ENCODE results near the gene RPL3. TPM values are rescaled to one million over a fixed set of nuclear protein-coding genes. Genes with fewer than 3 reads are reported as not detected.

The RPL3 gene
- total RNA-seq, 2 experiments from 2014 or later: 1,693 to 1,717 TPM

DNA sequence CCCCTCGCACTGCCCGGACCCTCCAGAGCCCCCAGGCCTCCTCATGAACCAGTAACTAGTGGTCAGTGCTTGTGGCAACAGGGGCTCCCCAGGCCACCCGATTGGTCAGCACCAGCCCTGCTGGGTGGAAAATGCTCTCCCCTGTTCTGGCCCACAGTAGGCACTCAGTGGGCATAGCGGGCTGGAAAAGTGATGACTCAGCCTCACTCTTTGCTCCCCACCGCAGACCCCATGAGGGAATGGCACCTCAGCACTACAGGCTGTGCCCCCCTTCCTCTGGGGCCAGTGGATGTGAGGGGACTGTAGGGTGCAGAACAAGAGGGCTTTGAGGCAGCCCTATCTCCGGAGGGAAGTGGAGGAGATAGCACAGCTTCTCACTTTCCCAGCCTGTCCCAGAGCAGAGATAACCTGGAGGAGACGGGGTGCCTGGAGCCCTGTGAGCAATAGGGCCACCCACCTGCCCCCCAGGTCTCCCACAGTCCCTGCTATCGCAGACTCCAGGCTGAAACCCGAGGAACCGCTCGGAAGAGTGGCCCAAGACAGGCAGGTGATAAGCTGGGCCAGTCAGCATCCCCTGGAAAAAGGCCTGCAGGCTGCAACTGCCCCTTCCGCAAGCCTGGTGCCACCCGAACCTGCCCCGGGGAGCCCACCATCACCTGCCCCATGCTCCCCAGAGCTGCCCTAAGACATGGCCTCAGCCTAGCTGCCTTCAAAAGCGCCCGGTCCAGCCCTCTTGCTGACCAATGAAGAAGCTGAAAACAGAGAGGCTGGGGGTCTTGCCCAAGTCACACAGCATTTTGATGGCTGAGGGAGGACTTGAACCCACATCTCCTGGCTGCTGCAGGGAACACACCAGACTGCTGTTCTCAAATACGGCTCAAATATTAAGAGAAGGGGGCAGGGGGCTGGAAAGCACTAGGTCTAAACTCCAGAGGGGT, 45.2 kb downstream of the RPL3 start:
- no peak for ATAC-seq
- ChIA-PET POLR2A (no interaction called here), CTCF (no interaction called here)
- Mint-ChIP-seq H3K36me3 (ENCODE audit: low read depth) (no peaks in the 10 kb centered on the region), H3K4me1 (ENCODE audit: low read depth) (no peaks in the 10 kb centered on the region), H3K4me3 (no peak overlapping the region), H3K27ac (no peak overlapping the region), H3K9me3 (ENCODE audit: insufficient read depth) (peaks cover 6% of the 10 kb centered on the region), H3K27me3 (ENCODE audit: low read depth) (peaks cover 11% of the 10 kb centered on the region)
- no peak for DNase-seq

DNA sequence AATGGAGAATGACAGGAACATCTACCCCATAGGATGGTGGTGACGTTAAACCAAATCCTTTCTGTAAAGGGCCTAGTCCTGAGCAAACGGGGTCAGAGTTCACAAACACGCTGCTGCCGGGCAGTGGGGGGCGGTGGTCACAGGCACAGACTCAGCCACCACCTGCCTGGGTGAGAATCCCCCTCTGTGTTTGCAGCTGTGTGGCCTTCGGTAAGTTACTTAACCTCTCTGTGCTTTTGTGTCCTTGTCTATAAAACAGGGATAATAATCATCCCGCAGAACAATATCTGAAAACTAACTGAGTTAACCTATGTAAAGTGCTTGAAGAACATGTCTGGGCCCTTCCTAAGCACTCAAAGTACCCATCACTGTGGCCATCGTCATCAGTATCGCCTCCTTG, 48.6 kb downstream of the RPL3 start:
- peaks cover 6% of the 10 kb centered on the region for H3K4me1 Mint-ChIP-seq (ENCODE audit: low read depth)
- ChIA-PET POLR2A (no interaction called here), CTCF (no interaction called here)
- no peak overlapping the region for H3K27ac Mint-ChIP-seq
- peaks cover 1% of the 10 kb centered on the region for H3K27me3 Mint-ChIP-seq (ENCODE audit: low read depth)
- DNase-seq (no peak), ATAC-seq (no peak)
- H3K9me3 Mint-ChIP-seq (ENCODE audit: insufficient read depth): no peaks in the 10 kb centered on the region
- no peak overlapping the region for H3K4me3 Mint-ChIP-seq
- H3K36me3 Mint-ChIP-seq (ENCODE audit: low read depth): no peaks in the 10 kb centered on the region

DNA sequence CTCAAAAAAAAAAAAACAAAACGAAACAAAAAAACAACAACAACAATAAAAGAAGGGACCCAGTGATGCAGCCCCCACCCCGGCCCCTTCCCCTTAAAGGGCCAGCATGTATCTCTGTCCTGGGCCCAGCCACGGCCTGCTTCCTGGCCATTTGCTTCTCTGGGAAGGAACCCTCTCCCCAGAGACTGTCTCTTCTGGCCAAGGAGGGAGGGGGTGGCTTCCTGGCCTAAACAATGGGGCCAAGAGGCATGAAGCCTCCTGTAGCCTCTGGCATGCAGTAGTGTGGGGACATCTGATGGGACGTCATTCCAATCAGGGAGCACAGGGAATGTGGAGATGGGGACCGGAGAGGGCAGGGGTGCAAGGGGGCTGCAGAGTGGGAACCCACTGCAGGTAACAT, 49.1 kb downstream of the RPL3 start:
- no peak overlapping the region for H3K27ac Mint-ChIP-seq
- no peaks in the 10 kb centered on the region for H3K36me3 Mint-ChIP-seq (ENCODE audit: low read depth)
- H3K4me3 Mint-ChIP-seq: no peak overlapping the region
- ChIA-PET CTCF (no interaction called here), POLR2A (no interaction called here)
- no peak for ATAC-seq
- peaks cover 6% of the 10 kb centered on the region for H3K4me1 Mint-ChIP-seq (ENCODE audit: low read depth)
- no peaks in the 10 kb centered on the region for H3K9me3 Mint-ChIP-seq (ENCODE audit: insufficient read depth)
- DNase-seq: no peak
- H3K27me3 Mint-ChIP-seq (ENCODE audit: low read depth): no peaks in the 10 kb centered on the region

- Mint-ChIP-seq H3K36me3 (ENCODE audit: low read depth) (no peaks in the 10 kb centered on the region), H3K27ac (no peak overlapping the region), H3K27me3 (ENCODE audit: low read depth) (no peaks in the 10 kb centered on the region), H3K4me1 (ENCODE audit: low read depth) (peaks cover 6% of the 10 kb centered on the region), H3K9me3 (ENCODE audit: insufficient read depth) (no peaks in the 10 kb centered on the region), H3K4me3 (no peak overlapping the region)
- ChIA-PET CTCF (interaction anchor here (0.8 to 0.9 kb wide), 2 partner anchors 47 to 98 kb away, joined by 3 to 4 read pairs; no protein-coding TSS in a partner anchor), POLR2A (interaction anchor here (2.0 kb wide), 1 partner anchor 50 kb away, joined by 5 read pairs; the partner anchor contains the start of gene RPL3)
- no peak for DNase-seq
- no peak for ATAC-seq
These were observed 50.2 kb downstream of the RPL3 start for GRCh38 chr22:39269095-39269790.

GRCh38 chr22:39268645-39269044, 50.8 kb downstream of the RPL3 start:
- Mint-ChIP-seq H3K36me3 (ENCODE audit: low read depth) (no peaks in the 10 kb centered on the region), H3K9me3 (ENCODE audit: insufficient read depth) (no peaks in the 10 kb centered on the region), H3K27me3 (ENCODE audit: low read depth) (no peaks in the 10 kb centered on the region), H3K4me3 (no peak overlapping the region), H3K4me1 (ENCODE audit: low read depth) (peaks cover 6% of the 10 kb centered on the region), H3K27ac (no peak overlapping the region)
- ChIA-PET POLR2A (interaction anchor here (2.0 kb wide), 1 partner anchor 50 kb away, joined by 5 read pairs; the partner anchor contains the start of gene RPL3), CTCF (interaction anchor here (0.8 to 0.9 kb wide), 2 partner anchors 47 to 97 kb away, joined by 3 to 4 read pairs; no protein-coding TSS in a partner anchor)
- DNase-seq: no peak
- no peak for ATAC-seq

DNA sequence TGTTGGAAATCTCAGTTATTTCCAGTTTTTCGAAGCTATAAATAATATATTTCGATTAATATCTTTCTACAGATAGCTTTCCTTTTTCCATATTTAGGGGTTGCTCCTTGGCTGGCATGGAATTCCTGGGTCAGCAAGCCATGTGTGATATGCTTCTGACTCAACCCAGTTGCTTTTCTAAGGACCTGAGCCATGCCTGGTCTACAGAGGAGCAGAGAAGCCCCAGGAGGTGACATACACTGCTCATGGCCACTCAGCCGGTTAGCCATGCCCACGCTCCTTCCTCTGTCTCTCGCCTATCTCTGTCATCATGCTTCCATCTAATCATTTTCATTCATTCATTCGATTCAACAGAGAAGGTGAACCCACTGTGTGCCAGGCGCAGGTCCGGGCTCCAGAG, 51.4 kb downstream of the RPL3 start:
- Mint-ChIP-seq H3K4me1 (ENCODE audit: low read depth) (peaks cover 6% of the 10 kb centered on the region), H3K4me3 (no peak overlapping the region), H3K9me3 (ENCODE audit: insufficient read depth) (no peaks in the 10 kb centered on the region), H3K27me3 (ENCODE audit: low read depth) (no peaks in the 10 kb centered on the region), H3K27ac (no peak overlapping the region), H3K36me3 (ENCODE audit: low read depth) (no peaks in the 10 kb centered on the region)
- ChIA-PET CTCF (no interaction called here), POLR2A (interaction anchor here (2.0 kb wide), 1 partner anchor 51 kb away, joined by 5 read pairs; the partner anchor contains the start of gene RPL3)
- DNase-seq (no peak), ATAC-seq (no peak)

GRCh38 chr22:39266398-39267030, 52.9 kb downstream of the RPL3 start:
- no peak overlapping the region for H3K4me3 Mint-ChIP-seq
- DNase-seq (no peak), ATAC-seq (peak; percentile 27)
- ChIA-PET CTCF (no interaction called here), POLR2A (no interaction called here)
- peak overlapping the region; percentile 69 for H3K27ac Mint-ChIP-seq
- H3K9me3 Mint-ChIP-seq (ENCODE audit: insufficient read depth): no peaks in the 10 kb centered on the region
- peaks cover 6% of the 10 kb centered on the region for H3K4me1 Mint-ChIP-seq (ENCODE audit: low read depth)
- no peaks in the 10 kb centered on the region for H3K27me3 Mint-ChIP-seq (ENCODE audit: low read depth)
- H3K36me3 Mint-ChIP-seq (ENCODE audit: low read depth): no peaks in the 10 kb centered on the region

DNA sequence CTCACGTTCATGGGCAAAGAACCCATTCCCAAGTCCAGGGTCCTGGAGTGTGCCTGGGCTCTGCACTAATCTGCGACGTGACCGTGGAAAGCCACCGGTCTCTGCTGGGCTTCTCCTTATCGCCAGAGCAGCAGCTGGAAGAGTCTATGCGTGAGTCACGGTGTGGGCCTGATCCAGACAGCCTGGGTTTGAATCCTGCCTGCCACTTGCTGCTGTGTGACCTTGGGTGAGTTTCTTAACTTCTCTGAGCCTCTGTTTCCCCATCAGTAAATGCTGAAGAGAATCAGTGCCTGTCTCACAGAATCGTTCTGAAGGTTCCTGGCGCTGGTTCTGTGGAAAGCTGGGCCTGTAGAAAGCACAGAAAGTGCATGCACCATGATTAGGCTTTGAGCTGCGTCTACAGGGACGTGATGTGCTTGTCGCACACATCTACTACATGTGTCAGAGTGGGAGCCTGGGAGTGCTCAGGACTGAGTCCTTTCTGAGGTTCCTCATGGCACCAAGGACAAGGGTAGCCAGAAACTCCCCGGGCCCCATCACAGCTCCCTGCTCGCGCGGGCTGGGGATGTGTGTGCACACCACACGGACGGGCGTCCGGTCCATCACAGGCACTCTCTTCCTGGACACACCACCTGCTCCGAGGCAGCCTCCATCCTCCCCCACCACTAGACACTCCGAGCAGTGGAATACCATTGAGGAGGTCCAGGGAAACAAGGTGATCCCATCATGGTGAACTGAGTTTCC, 54.1 kb downstream of the RPL3 start:
- no peaks in the 10 kb centered on the region for H3K27me3 Mint-ChIP-seq (ENCODE audit: low read depth)
- DNase-seq (no peak), ATAC-seq (no peak)
- ChIA-PET CTCF (no interaction called here), POLR2A (no interaction called here)
- no peak overlapping the region for H3K27ac Mint-ChIP-seq
- no peaks in the 10 kb centered on the region for H3K9me3 Mint-ChIP-seq (ENCODE audit: insufficient read depth)
- peaks cover 6% of the 10 kb centered on the region for H3K4me1 Mint-ChIP-seq (ENCODE audit: low read depth)
- no peaks in the 10 kb centered on the region for H3K36me3 Mint-ChIP-seq (ENCODE audit: low read depth)
- H3K4me3 Mint-ChIP-seq: no peak overlapping the region

DNA sequence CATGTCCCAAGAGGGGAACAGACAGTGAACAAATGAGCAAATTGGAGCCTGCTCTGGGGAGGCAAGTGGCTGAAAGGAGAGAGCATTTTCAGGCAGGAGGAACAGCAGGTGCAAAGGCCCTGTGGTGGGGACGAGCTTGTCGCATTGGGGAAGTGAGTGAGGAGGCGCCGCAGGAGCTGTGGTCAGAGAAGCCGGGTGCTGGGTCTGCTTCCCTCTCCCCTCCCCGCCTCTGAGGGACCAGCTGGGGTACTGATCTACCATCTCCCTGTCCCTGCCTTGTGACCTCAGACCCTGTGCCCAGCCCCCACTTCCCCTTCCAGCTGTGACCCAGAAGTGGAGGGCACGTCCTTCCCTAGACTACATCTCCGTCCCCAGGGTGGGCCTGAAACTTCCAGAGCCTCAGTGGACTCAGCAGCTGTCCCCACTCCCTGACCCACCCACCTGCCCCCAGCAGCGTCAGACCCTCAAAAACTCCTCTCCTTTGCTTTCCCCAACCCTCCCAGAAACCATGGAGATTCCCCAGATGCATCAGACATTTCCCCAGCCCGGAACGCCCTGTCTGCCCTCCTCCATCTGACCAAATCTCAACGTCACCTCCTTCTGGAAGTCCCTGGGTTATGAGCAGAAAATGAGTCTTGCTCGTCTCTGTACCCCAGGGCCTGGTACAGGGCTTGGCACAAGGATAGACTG, 54.9 kb downstream of the RPL3 start:
- ChIA-PET CTCF (no interaction called here), POLR2A (no interaction called here)
- H3K36me3 Mint-ChIP-seq (ENCODE audit: low read depth): no peaks in the 10 kb centered on the region
- no peak for ATAC-seq
- H3K4me1 Mint-ChIP-seq (ENCODE audit: low read depth): peaks cover 6% of the 10 kb centered on the region
- no peaks in the 10 kb centered on the region for H3K27me3 Mint-ChIP-seq (ENCODE audit: low read depth)
- DNase-seq: no peak
- no peak overlapping the region for H3K27ac Mint-ChIP-seq
- H3K4me3 Mint-ChIP-seq: no peak overlapping the region
- H3K9me3 Mint-ChIP-seq (ENCODE audit: insufficient read depth): no peaks in the 10 kb centered on the region

DNA sequence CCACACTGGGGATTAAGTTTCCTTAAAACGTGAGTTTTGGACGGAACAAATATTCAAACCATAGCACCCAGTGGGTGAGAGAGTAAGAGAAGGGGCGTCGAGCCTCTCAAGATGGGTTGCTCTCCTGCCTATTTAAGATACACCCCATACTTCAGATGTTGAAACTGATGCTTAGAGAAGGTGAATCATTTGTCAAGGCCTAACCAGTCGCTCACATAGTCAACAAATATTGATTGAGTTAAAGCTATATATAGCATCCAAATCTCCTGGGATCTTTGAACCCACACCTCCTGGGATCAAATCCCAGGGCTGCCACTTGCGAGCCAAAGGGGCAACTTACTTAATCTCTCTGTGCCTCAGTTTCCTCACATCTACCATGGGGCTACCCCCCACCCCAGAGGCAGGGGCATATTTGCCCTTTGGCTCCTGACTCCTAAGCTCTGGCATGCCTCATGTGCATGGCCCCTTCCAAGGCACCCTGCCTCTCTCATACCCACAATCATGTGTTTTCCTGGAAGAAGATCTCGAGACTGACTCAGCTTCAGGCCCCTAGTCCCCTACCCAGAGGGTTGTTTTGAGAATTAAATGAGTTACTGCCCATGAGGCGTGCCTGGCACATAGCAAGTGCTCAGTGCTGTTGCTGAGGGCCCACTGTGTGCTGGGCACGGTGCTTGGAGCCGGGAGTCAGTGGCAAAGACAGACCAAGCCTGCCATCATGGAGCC, 55.6 kb downstream of the RPL3 start:
- CTCF ChIA-PET: no interaction called here
- DNase-seq (no peak), ATAC-seq (no peak)
- H3K9me3 Mint-ChIP-seq (ENCODE audit: insufficient read depth): no peaks in the 10 kb centered on the region
- H3K27me3 Mint-ChIP-seq (ENCODE audit: low read depth): no peaks in the 10 kb centered on the region
- H3K4me1 Mint-ChIP-seq (ENCODE audit: low read depth): peaks cover 6% of the 10 kb centered on the region
- H3K27ac Mint-ChIP-seq: no peak overlapping the region
- no peak overlapping the region for H3K4me3 Mint-ChIP-seq
- POLR2A ChIA-PET: no interaction called here
- H3K36me3 Mint-ChIP-seq (ENCODE audit: low read depth): no peaks in the 10 kb centered on the region
